NCI-H146 treated with DMSO at 0.1 percent for 48 hours (cell line): ENCODE results near the gene USP36.

ENCODE experiments used
- DNase-seq: peaks from one replicate; lab custom pipeline; 2025; ENCODE audit not compliant: unreplicated experiment; lab: John Stamatoyannopoulos, UW

Gene USP36

GRCh38 chr17:78839762-78840529 lies 668 bp downstream of the USP36 start:
- peak; percentile 5 for DNase-seq

GRCh38 chr17:78839235-78839761 lies 1.3 kb downstream of the USP36 start:
- DNase-seq, result no peak

- no peak for DNase-seq
Measured at GRCh38 chr17:78838574-78839005, 2.0 kb downstream of the USP36 start.

- no peak for DNase-seq
Measured at GRCh38 chr17:78836420-78837021, 4.1 kb downstream of the USP36 start.

- DNase-seq, result no peak
Measured at GRCh38 chr17:78834571-78834970, 6.0 kb downstream of the USP36 start.

- DNase-seq, result no peak
Measured at GRCh38 chr17:78832541-78832810, 8.1 kb downstream of the USP36 start.

GRCh38 chr17:78831688-78832540 lies 8.7 kb downstream of the USP36 start:
- peak; percentile 7 for DNase-seq

GRCh38 chr17:78829477-78829876 lies 11.1 kb downstream of the USP36 start:
- DNase-seq, result no peak

GRCh38 chr17:78828470-78829185 lies 12.0 kb downstream of the USP36 start:
- DNase-seq, result no peak

- no peak for DNase-seq
Measured at GRCh38 chr17:78826836-78827509, 13.6 kb downstream of the USP36 start.

- DNase-seq, result no peak
Measured at GRCh38 chr17:78826421-78826820, 14.2 kb downstream of the USP36 start.

GRCh38 chr17:78825696-78826095 lies 14.9 kb downstream of the USP36 start:
- DNase-seq, result no peak

- no peak for DNase-seq
Measured at GRCh38 chr17:78824240-78824639, 16.4 kb downstream of the USP36 start.

GRCh38 chr17:78823282-78824046 lies 17.1 kb downstream of the USP36 start:
- DNase-seq, result no peak

GRCh38 chr17:78822552-78822951 lies 18.1 kb downstream of the USP36 start:
- DNase-seq, result no peak

- no peak for DNase-seq
Measured at GRCh38 chr17:78821961-78822360, 18.7 kb downstream of the USP36 start.

GRCh38 chr17:78820841-78821240 lies 19.8 kb downstream of the USP36 start:
- no peak for DNase-seq

- DNase-seq, result no peak
Measured at GRCh38 chr17:78819806-78820792, 20.5 kb downstream of the USP36 start.

- DNase-seq, result no peak
Measured at GRCh38 chr17:78819402-78819801, 21.2 kb downstream of the USP36 start.
